DOHH2 (cell line): ENCODE measurements around the gene ARID5B.

Source experiments
- H3F3A ChIP-seq: fragments of 200-600 bp; sonication (generic), shearing (Covaris generic); 2 replicates; pipeline ENCODE4 v1.6.0; 2016; ENCODE audit warnings: antibody characterized with exemption, mild to moderate bottlenecking; ENCODE audit not compliant: control insufficient read depth, insufficient read depth
- H3K27ac ChIP-seq: fragments of 200-600 bp; sonication (generic); 2 replicates; pipeline ENCODE4 v1.5.1; 2014; ENCODE audit warnings: low read depth, mild to moderate bottlenecking, low read length, moderate library complexity
- H3K27me3 ChIP-seq: fragments of 200-600 bp; sonication (generic); 2 replicates; pipeline ENCODE4 v1.6.1; 2014; ENCODE audit warnings: mild to moderate bottlenecking, low read length, mixed read lengths; ENCODE audit not compliant: control insufficient read depth
- H3K36me3 ChIP-seq: fragments of 200-600 bp; sonication (generic); 2 replicates; pipeline ENCODE4 v1.6.1; 2014; ENCODE audit warnings: mild to moderate bottlenecking, low read length, moderate library complexity, mixed read lengths; ENCODE audit not compliant: control insufficient read depth
- H3K4me1 ChIP-seq: fragments of 200-600 bp; sonication (generic); 2 replicates; pipeline ENCODE4 v1.6.1; 2014; ENCODE audit warnings: mild to moderate bottlenecking, low read length, mixed read lengths; ENCODE audit not compliant: control insufficient read depth
- H3K4me2 ChIP-seq: fragments of 200-600 bp; sonication (generic); 2 replicates; pipeline ENCODE4 v1.6.0; 2014; ENCODE audit warnings: mild to moderate bottlenecking, low read length, moderate library complexity
- H3K4me3 ChIP-seq: fragments of 200-600 bp; sonication (generic); 2 replicates; pipeline ENCODE4 v1.5.1; 2014; ENCODE audit warnings: mild to moderate bottlenecking, low read length, mixed read lengths
- H3K79me2 ChIP-seq: fragments of 200-600 bp; sonication (generic); 2 replicates; pipeline ENCODE4 v1.6.1; 2014; ENCODE audit warnings: mild to moderate bottlenecking, low read length, mixed read lengths; ENCODE audit not compliant: control insufficient read depth
- H3K9me2 ChIP-seq: fragments of 200-600 bp; sonication (generic); replicated peaks from 2 replicates; pipeline ENCODE4 v1.6.1; 2014; ENCODE audit warnings: mild to moderate bottlenecking, low read length, mixed read lengths; ENCODE audit not compliant: control insufficient read depth
- H3K9me3 ChIP-seq: fragments of 200-600 bp; sonication (generic); 2 replicates; pipeline ENCODE4 v1.6.1; 2014; ENCODE audit warnings: antibody characterized with exemption, low read length, mixed read lengths; ENCODE audit not compliant: control insufficient read depth, insufficient read depth
- H4K20me1 ChIP-seq: fragments of 200-600 bp; sonication (generic); 2 replicates; pipeline ENCODE4 v1.6.0; 2014; ENCODE audit warnings: low read depth, mild to moderate bottlenecking, antibody characterized with exemption, low read length, moderate library complexity; ENCODE audit not compliant: control insufficient read depth, insufficient read depth
- CTCF ChIP-seq: fragments of 200-600 bp; sonication (generic); IDR thresholded peaks from one replicate; pipeline ENCODE4 v1.5.1; 2014; ENCODE audit warnings: antibody characterized with exemption, mild to moderate bottlenecking, low read depth, low read length; ENCODE audit not compliant: poor library complexity, severe bottlenecking
- EZH2phosphoT487 ChIP-seq: fragments of 200-600 bp; sonication (generic); IDR thresholded peaks from 2 replicates; pipeline ENCODE4 v1.6.1; 2017; ENCODE audit warnings: borderline replicate concordance, mild to moderate bottlenecking, antibody characterized with exemption, low read length, moderate library complexity, mixed read lengths

ARID5B gene

DNA sequence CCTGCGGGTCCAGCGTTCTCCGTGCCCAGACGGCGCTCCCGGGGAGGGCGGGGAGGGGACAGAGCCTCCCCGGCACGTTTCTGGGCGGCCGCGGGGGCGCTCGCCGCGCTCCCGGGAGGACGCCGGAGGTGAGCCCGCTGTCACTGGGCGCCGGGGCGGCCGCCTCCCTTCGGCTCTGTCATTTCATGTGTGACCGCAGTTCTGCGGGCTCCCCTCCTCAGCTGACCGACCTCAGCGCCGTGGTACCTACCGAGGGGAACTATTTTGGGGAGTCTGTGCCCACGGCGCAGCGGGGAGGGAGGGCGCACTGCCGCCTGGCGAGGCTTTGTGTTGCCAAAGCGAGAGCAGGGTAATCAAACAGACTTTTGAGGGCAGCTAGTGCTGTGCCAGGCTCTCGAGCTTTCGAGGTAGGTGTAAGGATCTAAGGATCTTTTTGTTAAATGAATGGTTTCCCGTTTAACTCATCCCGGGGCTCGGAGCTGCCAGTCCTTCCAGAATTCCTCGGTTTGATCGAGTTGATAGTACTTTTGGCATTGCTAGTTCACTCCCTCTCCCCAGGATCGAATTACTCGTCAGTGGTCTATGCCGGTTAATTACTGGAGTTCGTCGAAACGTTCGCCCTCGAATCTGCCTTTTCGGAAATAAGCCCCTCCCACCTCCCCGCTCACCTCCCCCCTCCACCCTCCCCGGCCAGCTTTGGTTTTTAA is 1.9 kb downstream of the ARID5B start:
- peak; percentile 54 for TF ChIP-seq CTCF
- TF ChIP-seq EZH2phosphoT487, result no peak
- Histone ChIP-seq H3K4me3 (peak overlapping the region; percentile 93), H3K27me3 (no peaks in the 10 kb centered on the region), H3K36me3 (peaks cover 37% of the 10 kb centered on the region), H4K20me1 (no peaks in the 10 kb centered on the region), H3K4me2 (peak overlapping the region; percentile 96), H3K79me2 (peaks cover 70% of the 10 kb centered on the region), H3F3A (peaks cover 53% of the 10 kb centered on the region), H3K4me1 (peaks cover 59% of the 10 kb centered on the region), H3K9me3 (no peaks in the 10 kb centered on the region), H3K9me2 (no peaks in the 10 kb centered on the region), H3K27ac (peak overlapping the region; percentile 99)

- H3F3A ChIP-seq, result peaks cover 48% of the 10 kb centered on the region
- H3K9me2 ChIP-seq, result no peaks in the 10 kb centered on the region
- peak overlapping the region; percentile 99 for H3K27ac ChIP-seq
- H3K4me2 ChIP-seq, result peak overlapping the region; percentile 96
- H3K4me1 ChIP-seq, result peaks cover 53% of the 10 kb centered on the region
- H3K36me3 ChIP-seq, result peaks cover 39% of the 10 kb centered on the region
- H4K20me1 ChIP-seq, result no peaks in the 10 kb centered on the region
- H3K79me2 ChIP-seq, result peaks cover 74% of the 10 kb centered on the region
- TF ChIP-seq CTCF (no peak), EZH2phosphoT487 (no peak)
- H3K27me3 ChIP-seq, result no peaks in the 10 kb centered on the region
- H3K9me3 ChIP-seq, result no peaks in the 10 kb centered on the region
- peak overlapping the region; percentile 93 for H3K4me3 ChIP-seq
Observed at GRCh38 chr10:61903928-61904344, 2.4 kb downstream of the ARID5B start.

DNA sequence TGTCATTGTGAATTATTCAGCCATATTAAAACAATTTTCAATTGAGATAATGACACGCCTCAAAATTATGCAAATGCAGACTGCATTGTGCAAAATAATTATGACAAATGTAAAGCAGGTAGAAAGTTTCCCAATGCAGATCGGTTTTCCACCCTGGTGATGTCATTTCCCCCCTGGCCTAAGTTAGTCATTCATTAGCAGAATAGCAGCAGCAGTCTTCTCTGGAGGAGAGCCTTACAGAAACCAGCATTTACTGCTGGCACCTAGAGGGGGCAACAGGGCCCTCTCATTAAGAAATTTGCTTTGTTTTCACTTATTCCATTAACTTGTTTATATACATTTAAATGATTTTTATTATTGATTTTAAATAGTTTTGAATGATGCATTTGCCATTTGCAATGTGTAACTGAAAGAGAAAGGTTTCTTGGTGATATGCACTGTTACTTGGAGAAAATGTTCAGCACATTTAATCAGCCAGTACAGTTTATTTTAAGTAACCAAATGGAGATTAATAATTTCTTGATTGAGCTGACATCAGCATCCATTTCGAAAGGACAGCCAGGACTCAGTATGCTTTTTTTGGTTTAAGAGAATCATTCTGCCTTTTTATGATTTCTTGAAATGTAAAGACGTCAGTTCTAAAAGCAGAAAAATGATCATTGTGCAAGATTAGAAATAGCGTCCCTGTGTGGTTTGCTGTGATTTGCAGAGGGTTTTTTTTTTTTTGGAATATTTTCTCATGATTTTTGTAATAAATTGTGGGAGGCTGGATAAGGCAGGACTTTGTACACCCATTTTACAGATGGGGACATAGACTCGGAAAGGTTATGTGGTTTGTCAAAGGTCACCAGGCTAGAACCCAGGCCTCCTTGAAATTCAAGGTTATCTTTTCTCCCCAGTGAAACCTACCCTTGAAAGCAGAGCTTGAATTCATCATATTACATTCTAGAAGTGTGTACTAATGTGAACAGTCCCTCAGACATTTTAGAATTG is 3.5 kb downstream of the ARID5B start:
- Histone ChIP-seq H3K79me2 (peaks cover 83% of the 10 kb centered on the region), H3K9me3 (no peaks in the 10 kb centered on the region), H3F3A (peaks cover 37% of the 10 kb centered on the region), H3K4me1 (peaks cover 42% of the 10 kb centered on the region), H3K27ac (peak overlapping the region; percentile 99), H3K9me2 (no peaks in the 10 kb centered on the region), H3K27me3 (no peaks in the 10 kb centered on the region), H3K4me3 (peak overlapping the region; percentile 93), H3K4me2 (peak overlapping the region; percentile 96), H3K36me3 (peaks cover 47% of the 10 kb centered on the region), H4K20me1 (no peaks in the 10 kb centered on the region)
- peak; percentile 9 for TF ChIP-seq CTCF
- TF ChIP-seq EZH2phosphoT487, result no peak
